Small intestine (tissue), 7 donors: ENCODE data around the gene WDR6. TPM values are rescaled to one million over a fixed set of nuclear protein-coding genes. Genes with fewer than 3 reads are reported as not detected.

Experiments used
- DNase-seq, 2 donors: peaks; one replicate each; pipeline versions ENCODE4 v3.0.0 to v3.0.0-alpha.2; 2013
- FAIRE-seq: peaks from 2 replicates; lab custom pipeline; 2012; peaks lifted over from hg19 to GRCh38; lab: Jason Lieb, UNC
- H3K27ac ChIP-seq, 3 donors: one replicate each; pipeline ENCODE4 v1.5.1; 2013; ENCODE audit warnings: low read length in 2 of 3, mild to moderate bottlenecking in 2 of 3, control low read depth in 1 of 3, inconsistent platforms in 1 of 3, low read depth in 1 of 3, moderate library complexity in 1 of 3
- H3K27me3 ChIP-seq, 3 donors: one replicate each; pipeline ENCODE4 v1.6.1; 2013; ENCODE audit warnings: low read length in 3 of 3, inconsistent platforms in 1 of 3; ENCODE audit not compliant: control insufficient read depth in 3 of 3, insufficient read depth in 3 of 3
- H3K36me3 ChIP-seq, 3 donors: one replicate each; pipeline ENCODE4 v1.6.1; 2013; ENCODE audit warnings: low read length in 3 of 3, inconsistent platforms in 1 of 3, low read depth in 1 of 3, mild to moderate bottlenecking in 1 of 3, moderate library complexity in 1 of 3; ENCODE audit not compliant: control insufficient read depth in 3 of 3, insufficient read depth in 2 of 3
- H3K4me1 ChIP-seq, 3 donors: one replicate each; pipeline ENCODE4 v1.6.1; 2013; ENCODE audit warnings: low read length in 2 of 3, inconsistent platforms in 1 of 3, low read depth in 1 of 3, mild to moderate bottlenecking in 1 of 3, moderate library complexity in 1 of 3; ENCODE audit not compliant: control insufficient read depth in 3 of 3, insufficient read depth in 2 of 3
- H3K4me3 ChIP-seq, 3 donors: one replicate each; pipeline ENCODE4 v1.5.1; 2013; ENCODE audit warnings: low read length in 3 of 3, control low read depth in 1 of 3, inconsistent platforms in 1 of 3, low read depth in 1 of 3, mild to moderate bottlenecking in 1 of 3, moderate library complexity in 1 of 3
- H3K9me3 ChIP-seq, 2 donors: one replicate each; pipeline ENCODE4 v1.6.1; 2013; ENCODE audit warnings: low read depth in 1 of 2, low read length in 1 of 2; ENCODE audit not compliant: control insufficient read depth in 2 of 2, insufficient read depth in 1 of 2
- WGBS, 3 donors: extraction: QIAGEN DNeasy Blood & Tissue Kit; methylation state at CpG; one replicate each; pipeline ENCODE4 v1.1.7; 2013; 5-methylcytosine and 5-hydroxymethylcytosine counted together
- polyA plus RNA-seq, 4 donors: library from polyadenylated mRNA; stranded (reverse) in 3 of 4; unstranded in 1 of 4; fragments of 200-250 nt in 3 of 4; fragments of 120-200 nt in 1 of 4; gene quantifications; one replicate each; pipeline versions ENCODE4 v1.2.1 to v1.2.3, GENCODE V29; 2013
- donor health status: healthy with polysubstance abuse.
- donor health status: control.
- donor health status: control.
- donor health status: Bipolar disorder and iron deficiency.
- donor health status: healthy.

WDR6 gene
- polyA plus RNA-seq, 4 donors = 98.5 to 174 (median 146) TPM

GRCh38 chr3:49020330-49021212 is 13.4 kb downstream of the WDR6 start:
- no peaks in the 10 kb centered on the region for H3K9me3 ChIP-seq
- peak overlapping the region; percentile 69 to 90 (median 90) for H3K4me3 ChIP-seq
- peak overlapping the region; percentile 98 to 100 (median 100) for H3K27ac ChIP-seq
- no peaks in the 10 kb centered on the region for H3K27me3 ChIP-seq
- WGBS, 3 donors = 0 to 1% (median 1%) methylated on average over 45 to 51 of the region's 51 CpGs
- DNase-seq = peak in 1 of 2 donors; percentile 73
- H3K4me1 ChIP-seq = peaks cover 0 to 37% (median 7%) of the 10 kb centered on the region in 3 donors
- peaks cover 5 to 53% (median 11%) of the 10 kb centered on the region in 3 donors for H3K36me3 ChIP-seq
- no peak for FAIRE-seq

- no peaks in the 10 kb centered on the region for H3K27me3 ChIP-seq
- FAIRE-seq (no peak), DNase-seq (peak; percentile 98 to 100)
- WGBS, 3 donors = 0 to 1% (median 0%) methylated on average over 57 to 60 of the region's 60 CpGs
- peaks cover 0 to 37% (median 7%) of the 10 kb centered on the region in 3 donors for H3K4me1 ChIP-seq
- peaks cover 1 to 53% (median 11%) of the 10 kb centered on the region in 3 donors for H3K36me3 ChIP-seq
- H3K4me3 ChIP-seq = peak overlapping the region; percentile 90 to 97 (median 90)
- H3K9me3 ChIP-seq = no peaks in the 10 kb centered on the region
- H3K27ac ChIP-seq = peak overlapping the region; percentile 100
These were observed 14.1 kb downstream of the WDR6 start for GRCh38 chr3:49021213-49021812.

GRCh38 chr3:49021813-49022687 is 14.9 kb downstream of the WDR6 start, which contains the start of gene NDUFAF3:
Gene NDUFAF3, plus strand, starts transcription at chr3:49022121. Its CDS starts 24 bp downstream, at chr3:49022145.
- peak within 1 kb of the TSS; percentile 90 to 97 (median 90) for H3K4me3 ChIP-seq
- DNase-seq = peak; percentile 88 to 98
- 0 to 1% (median 1%) methylated on average over 58 to 83 of the region's 83 CpGs for WGBS, 3 donors
- no peaks in the 10 kb centered on the region for H3K9me3 ChIP-seq
- H3K27me3 ChIP-seq = no peaks in the 10 kb centered on the region
- FAIRE-seq = no peak
- peaks cover 0 to 53% (median 11%) of the 10 kb centered on the region in 3 donors for H3K36me3 ChIP-seq
- peak within 1 kb of the TSS; percentile 100 for H3K27ac ChIP-seq
- H3K4me1 ChIP-seq = peaks cover 0 to 34% (median 7%) of the 10 kb centered on the region in 3 donors

- FAIRE-seq (no peak), DNase-seq (peak in 1 of 2 donors; percentile 31)
- Histone ChIP-seq H3K4me3 (peak overlapping the region; percentile 90 to 97 (median 90)), H3K27me3 (no peaks in the 10 kb centered on the region), H3K27ac (peak overlapping the region; percentile 100), H3K9me3 (no peaks in the 10 kb centered on the region), H3K36me3 (peaks cover 0 to 53% (median 11%) of the 10 kb centered on the region in 3 donors), H3K4me1 (peaks cover 0 to 32% (median 2%) of the 10 kb centered on the region in 3 donors)
- 2 to 14% (median 7%) methylated on average over 11 to 12 of the region's 12 CpGs for WGBS, 3 donors
These were observed 15.5 kb downstream of the WDR6 start for GRCh38 chr3:49022688-49023171.

GRCh38 chr3:49023775-49024174 is 16.6 kb downstream of the WDR6 start:
- Histone ChIP-seq H3K4me3 (no peak overlapping the region), H3K36me3 (peaks cover 0 to 57% (median 11%) of the 10 kb centered on the region in 3 donors), H3K27me3 (no peaks in the 10 kb centered on the region), H3K9me3 (no peaks in the 10 kb centered on the region), H3K4me1 (peaks cover 4 to 42% (median 9%) of the 10 kb centered on the region in 3 donors), H3K27ac (no peak overlapping the region)
- WGBS, 3 donors = 78 to 87% (median 80%) methylated on average over 4 of the region's 4 CpGs
- no peak for DNase-seq
- no peak for FAIRE-seq

GRCh38 chr3:49024449-49024848 is 17.3 kb downstream of the WDR6 start:
- FAIRE-seq (no peak), DNase-seq (no peak)
- WGBS, 3 donors = 58 to 73% (median 66%) methylated on average over 5 of the region's 5 CpGs

GRCh38 chr3:49025005-49025792 is 18.0 kb downstream of the WDR6 start:
- Histone ChIP-seq H3K4me1 (peaks cover 4 to 29% (median 8%) of the 10 kb centered on the region in 3 donors), H3K27ac (no peak overlapping the region), H3K36me3 (peaks cover 0 to 61% (median 11%) of the 10 kb centered on the region in 3 donors), H3K9me3 (no peaks in the 10 kb centered on the region), H3K27me3 (no peaks in the 10 kb centered on the region), H3K4me3 (no peak overlapping the region)
- 68 to 72% (median 69%) methylated on average over 13 of the region's 13 CpGs for WGBS, 3 donors
- FAIRE-seq = no peak
- DNase-seq = no peak

More at GRCh38 chr3:49024449-49024848, 17.3 kb downstream of the WDR6 start:
- H3K4me1 ChIP-seq = peaks cover 4 to 37% (median 9%) of the 10 kb centered on the region in 3 donors
- peaks cover 0 to 57% (median 11%) of the 10 kb centered on the region in 3 donors for H3K36me3 ChIP-seq
- no peak overlapping the region for H3K27ac ChIP-seq
- no peaks in the 10 kb centered on the region for H3K9me3 ChIP-seq
- H3K27me3 ChIP-seq = no peaks in the 10 kb centered on the region
- H3K4me3 ChIP-seq = no peak overlapping the region
